ENCODE measurements around the gene NKRF.
A peak's percentile ranks its signal among the peaks of the same experiment; 100 is the strongest.

The NKRF gene

GRCh38 chrX:119636419-119636818 is 30.2 kb upstream of the NKRF start:
- H3K9ac ChIP-seq (ENCODE audit: low read length), result no peak overlapping the region
- no peaks in the 10 kb centered on the region for H3K9me3 ChIP-seq (ENCODE audit: control insufficient read depth, low read length)
- no peak for DNase-seq (ENCODE audit: low read depth)
- H3K36me3 ChIP-seq (ENCODE audit: control insufficient read depth, insufficient read depth, low read length, severe bottlenecking), result no peaks in the 10 kb centered on the region
- H3K4me3 ChIP-seq (ENCODE audit: low read length), result no peak overlapping the region
- no peaks in the 10 kb centered on the region for H3K4me1 ChIP-seq (ENCODE audit: control insufficient read depth, insufficient read depth, low read length)
- H3K27me3 ChIP-seq (replicated peaks; ENCODE audit: control insufficient read depth, insufficient read depth, low read length), result peaks cover 9% of the 10 kb centered on the region

GRCh38 chrX:119635799-119636198 is 29.6 kb upstream of the NKRF start:
- Histone ChIP-seq H3K9ac (ENCODE audit: low read length) (no peak overlapping the region), H3K27me3 (replicated peaks; ENCODE audit: control insufficient read depth, insufficient read depth, low read length) (peaks cover 3% of the 10 kb centered on the region), H3K4me1 (ENCODE audit: control insufficient read depth, insufficient read depth, low read length) (no peaks in the 10 kb centered on the region), H3K9me3 (ENCODE audit: control insufficient read depth, low read length) (no peaks in the 10 kb centered on the region), H3K36me3 (ENCODE audit: control insufficient read depth, insufficient read depth, low read length, severe bottlenecking) (no peaks in the 10 kb centered on the region), H3K4me3 (ENCODE audit: low read length) (no peak overlapping the region)
- DNase-seq (ENCODE audit: low read depth), result no peak

- no peak overlapping the region for H3K4me3 ChIP-seq (ENCODE audit: low read length)
- DNase-seq (ENCODE audit: low read depth), result no peak
Observed at GRCh38 chrX:119635179-119635578, 29.0 kb upstream of the NKRF start.

GRCh38 chrX:119625843-119626242 is 19.6 kb upstream of the NKRF start:
- Histone ChIP-seq H3K9me3 (ENCODE audit: control insufficient read depth, low read length) (no peaks in the 10 kb centered on the region), H3K36me3 (ENCODE audit: control insufficient read depth, insufficient read depth, low read length, severe bottlenecking) (no peaks in the 10 kb centered on the region), H3K4me1 (ENCODE audit: control insufficient read depth, insufficient read depth, low read length) (peaks cover 6% of the 10 kb centered on the region), H3K27me3 (replicated peaks; ENCODE audit: control insufficient read depth, insufficient read depth, low read length) (peaks cover 5% of the 10 kb centered on the region), H3K9ac (ENCODE audit: low read length) (no peak overlapping the region), H3K4me3 (ENCODE audit: low read length) (no peak overlapping the region)
- DNase-seq (ENCODE audit: low read depth), result no peak

More at GRCh38 chrX:119635179-119635578, 29.0 kb upstream of the NKRF start:
- H3K9me3 ChIP-seq (ENCODE audit: control insufficient read depth, low read length), result no peaks in the 10 kb centered on the region
- H3K4me1 ChIP-seq (ENCODE audit: control insufficient read depth, insufficient read depth, low read length), result no peaks in the 10 kb centered on the region
- peaks cover 3% of the 10 kb centered on the region for H3K27me3 ChIP-seq (replicated peaks; ENCODE audit: control insufficient read depth, insufficient read depth, low read length)
- no peak overlapping the region for H3K9ac ChIP-seq (ENCODE audit: low read length)
- no peaks in the 10 kb centered on the region for H3K36me3 ChIP-seq (ENCODE audit: control insufficient read depth, insufficient read depth, low read length, severe bottlenecking)

GRCh38 chrX:119624951-119625668 is 18.9 kb upstream of the NKRF start:
- Histone ChIP-seq H3K9ac (ENCODE audit: low read length) (no peak overlapping the region), H3K4me3 (ENCODE audit: low read length) (no peak overlapping the region), H3K9me3 (ENCODE audit: control insufficient read depth, low read length) (no peaks in the 10 kb centered on the region), H3K27me3 (replicated peaks; ENCODE audit: control insufficient read depth, insufficient read depth, low read length) (peaks cover 5% of the 10 kb centered on the region), H3K4me1 (ENCODE audit: control insufficient read depth, insufficient read depth, low read length) (peaks cover 6% of the 10 kb centered on the region), H3K36me3 (ENCODE audit: control insufficient read depth, insufficient read depth, low read length, severe bottlenecking) (no peaks in the 10 kb centered on the region)
- no peak for DNase-seq (ENCODE audit: low read depth)

GRCh38 chrX:119624417-119624816 is 18.2 kb upstream of the NKRF start:
- Histone ChIP-seq H3K4me3 (ENCODE audit: low read length) (no peak overlapping the region), H3K9me3 (ENCODE audit: control insufficient read depth, low read length) (no peaks in the 10 kb centered on the region), H3K27me3 (replicated peaks; ENCODE audit: control insufficient read depth, insufficient read depth, low read length) (peaks cover 5% of the 10 kb centered on the region), H3K9ac (ENCODE audit: low read length) (no peak overlapping the region), H3K4me1 (ENCODE audit: control insufficient read depth, insufficient read depth, low read length) (peaks cover 6% of the 10 kb centered on the region), H3K36me3 (ENCODE audit: control insufficient read depth, insufficient read depth, low read length, severe bottlenecking) (no peaks in the 10 kb centered on the region)
- DNase-seq (ENCODE audit: low read depth), result no peak

- Histone ChIP-seq H3K4me3 (ENCODE audit: low read length) (no peak overlapping the region), H3K36me3 (ENCODE audit: control insufficient read depth, insufficient read depth, low read length, severe bottlenecking) (no peaks in the 10 kb centered on the region), H3K4me1 (ENCODE audit: control insufficient read depth, insufficient read depth, low read length) (peaks cover 6% of the 10 kb centered on the region), H3K27me3 (replicated peaks; ENCODE audit: control insufficient read depth, insufficient read depth, low read length) (peaks cover 8% of the 10 kb centered on the region), H3K9me3 (ENCODE audit: control insufficient read depth, low read length) (no peaks in the 10 kb centered on the region), H3K9ac (ENCODE audit: low read length) (no peak overlapping the region)
- DNase-seq (ENCODE audit: low read depth), result peak; percentile 31
Observed at GRCh38 chrX:119622356-119623232, 16.4 kb upstream of the NKRF start.

GRCh38 chrX:119618439-119618838 is 12.2 kb upstream of the NKRF start:
- Histone ChIP-seq H3K4me3 (ENCODE audit: low read length) (no peak overlapping the region), H3K27me3 (replicated peaks; ENCODE audit: control insufficient read depth, insufficient read depth, low read length) (peaks cover 11% of the 10 kb centered on the region), H3K9ac (ENCODE audit: low read length) (no peak overlapping the region), H3K9me3 (ENCODE audit: control insufficient read depth, low read length) (no peaks in the 10 kb centered on the region), H3K36me3 (ENCODE audit: control insufficient read depth, insufficient read depth, low read length, severe bottlenecking) (no peaks in the 10 kb centered on the region), H3K4me1 (ENCODE audit: control insufficient read depth, insufficient read depth, low read length) (peaks cover 6% of the 10 kb centered on the region)
- no peak for DNase-seq (ENCODE audit: low read depth)

- Histone ChIP-seq H3K27me3 (replicated peaks; ENCODE audit: control insufficient read depth, insufficient read depth, low read length) (peaks cover 11% of the 10 kb centered on the region), H3K4me1 (ENCODE audit: control insufficient read depth, insufficient read depth, low read length) (peaks cover 4% of the 10 kb centered on the region), H3K36me3 (ENCODE audit: control insufficient read depth, insufficient read depth, low read length, severe bottlenecking) (no peaks in the 10 kb centered on the region), H3K9ac (ENCODE audit: low read length) (no peak overlapping the region), H3K9me3 (ENCODE audit: control insufficient read depth, low read length) (no peaks in the 10 kb centered on the region), H3K4me3 (ENCODE audit: low read length) (no peak overlapping the region)
- no peak for DNase-seq (ENCODE audit: low read depth)
Observed at GRCh38 chrX:119617517-119618164, 11.4 kb upstream of the NKRF start.

- H3K27me3 ChIP-seq (replicated peaks; ENCODE audit: control insufficient read depth, insufficient read depth, low read length), result peaks cover 11% of the 10 kb centered on the region
- no peaks in the 10 kb centered on the region for H3K9me3 ChIP-seq (ENCODE audit: control insufficient read depth, low read length)
- H3K4me1 ChIP-seq (ENCODE audit: control insufficient read depth, insufficient read depth, low read length), result no peaks in the 10 kb centered on the region
- H3K9ac ChIP-seq (ENCODE audit: low read length), result no peak overlapping the region
- no peak overlapping the region for H3K4me3 ChIP-seq (ENCODE audit: low read length)
- H3K36me3 ChIP-seq (ENCODE audit: control insufficient read depth, insufficient read depth, low read length, severe bottlenecking), result no peaks in the 10 kb centered on the region
- DNase-seq (ENCODE audit: low read depth), result no peak
Observed at GRCh38 chrX:119614776-119615175, 8.6 kb upstream of the NKRF start.

- H3K9me3 ChIP-seq (ENCODE audit: control insufficient read depth, low read length), result no peaks in the 10 kb centered on the region
- no peaks in the 10 kb centered on the region for H3K36me3 ChIP-seq (ENCODE audit: control insufficient read depth, insufficient read depth, low read length, severe bottlenecking)
- no peak for DNase-seq (ENCODE audit: low read depth)
- peak overlapping the region; percentile 92 for H3K9ac ChIP-seq (ENCODE audit: low read length)
- peaks cover 9% of the 10 kb centered on the region for H3K4me1 ChIP-seq (ENCODE audit: control insufficient read depth, insufficient read depth, low read length)
- no peaks in the 10 kb centered on the region for H3K27me3 ChIP-seq (replicated peaks; ENCODE audit: control insufficient read depth, insufficient read depth, low read length)
- peak overlapping the region; percentile 91 for H3K4me3 ChIP-seq (ENCODE audit: low read length)
Observed at GRCh38 chrX:119607018-119607389, 780 bp upstream of the NKRF start.
